Cardiac fibroblast (primary cell): ENCODE data around the gene PLA2G7.

ENCODE experiments used
- DNase-seq, 2 donors: peaks; one replicate each; pipeline versions ENCODE4 v3.0.0 to v3.0.0-alpha.2; 2010; ENCODE audit warnings: low read depth in 2 of 2
- H3K4me3 ChIP-seq, 2 donors: replicated peaks in 1 of 2; 1 replicate in 1 of 2; 2 replicates in 1 of 2; pipeline ENCODE4 v1.5.1; 2011; ENCODE audit warnings: low read depth in 2 of 2, low read length in 2 of 2, mild to moderate bottlenecking in 2 of 2, moderate library complexity in 1 of 2
- TF ChIP-seq, protein P1 (sequence below): IDR thresholded peaks from one replicate; pipeline ENCODE4 v1.5.1; 2011; ENCODE audit warnings: low read depth, mild to moderate bottlenecking, low read length, inconsistent platforms

PLA2G7 gene

DNA sequence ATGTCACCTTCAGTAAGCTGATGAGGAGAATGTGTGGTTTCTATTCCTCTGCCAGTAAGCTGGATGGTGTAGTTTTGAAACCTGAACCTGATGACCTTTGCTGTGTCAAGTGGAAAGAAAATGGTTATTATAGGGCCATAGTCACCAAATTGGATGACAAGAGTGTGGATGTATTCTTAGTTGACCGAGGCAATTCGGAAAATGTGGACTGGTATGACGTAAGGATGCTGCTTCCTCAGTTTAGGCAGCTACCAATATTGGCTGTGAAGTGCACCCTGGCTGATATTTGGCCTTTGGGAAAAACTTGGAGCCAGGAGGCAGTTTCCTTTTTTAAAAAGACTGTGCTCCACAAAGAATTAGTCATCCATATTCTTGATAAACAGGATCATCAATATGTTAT, 45.5 kb downstream of the PLA2G7 start:
- H3K4me3 ChIP-seq = no peak overlapping the region
- DNase-seq = no peak
- TF ChIP-seq, protein P1, sequence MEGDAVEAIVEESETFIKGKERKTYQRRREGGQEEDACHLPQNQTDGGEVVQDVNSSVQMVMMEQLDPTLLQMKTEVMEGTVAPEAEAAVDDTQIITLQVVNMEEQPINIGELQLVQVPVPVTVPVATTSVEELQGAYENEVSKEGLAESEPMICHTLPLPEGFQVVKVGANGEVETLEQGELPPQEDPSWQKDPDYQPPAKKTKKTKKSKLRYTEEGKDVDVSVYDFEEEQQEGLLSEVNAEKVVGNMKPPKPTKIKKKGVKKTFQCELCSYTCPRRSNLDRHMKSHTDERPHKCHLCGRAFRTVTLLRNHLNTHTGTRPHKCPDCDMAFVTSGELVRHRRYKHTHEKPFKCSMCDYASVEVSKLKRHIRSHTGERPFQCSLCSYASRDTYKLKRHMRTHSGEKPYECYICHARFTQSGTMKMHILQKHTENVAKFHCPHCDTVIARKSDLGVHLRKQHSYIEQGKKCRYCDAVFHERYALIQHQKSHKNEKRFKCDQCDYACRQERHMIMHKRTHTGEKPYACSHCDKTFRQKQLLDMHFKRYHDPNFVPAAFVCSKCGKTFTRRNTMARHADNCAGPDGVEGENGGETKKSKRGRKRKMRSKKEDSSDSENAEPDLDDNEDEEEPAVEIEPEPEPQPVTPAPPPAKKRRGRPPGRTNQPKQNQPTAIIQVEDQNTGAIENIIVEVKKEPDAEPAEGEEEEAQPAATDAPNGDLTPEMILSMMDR = no peak

DNA sequence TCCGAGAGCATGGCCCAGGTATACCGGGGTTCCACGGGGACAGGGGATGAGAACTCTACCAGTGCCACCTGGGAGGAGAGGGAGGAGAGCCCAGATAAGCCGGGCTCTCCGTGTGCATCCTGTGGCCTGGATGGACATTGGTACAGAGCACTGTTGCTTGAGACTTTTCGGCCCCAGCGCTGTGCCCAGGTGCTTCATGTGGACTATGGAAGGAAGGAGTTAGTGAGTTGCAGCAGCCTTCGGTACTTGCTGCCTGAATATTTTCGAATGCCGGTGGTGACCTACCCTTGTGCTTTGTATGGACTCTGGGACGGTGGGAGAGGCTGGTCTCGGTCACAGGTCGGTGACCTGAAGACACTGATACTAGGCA, 46.2 kb downstream of the PLA2G7 start:
- TF ChIP-seq, protein P1 = no peak
- no peak for DNase-seq
- no peak overlapping the region for H3K4me3 ChIP-seq

DNA sequence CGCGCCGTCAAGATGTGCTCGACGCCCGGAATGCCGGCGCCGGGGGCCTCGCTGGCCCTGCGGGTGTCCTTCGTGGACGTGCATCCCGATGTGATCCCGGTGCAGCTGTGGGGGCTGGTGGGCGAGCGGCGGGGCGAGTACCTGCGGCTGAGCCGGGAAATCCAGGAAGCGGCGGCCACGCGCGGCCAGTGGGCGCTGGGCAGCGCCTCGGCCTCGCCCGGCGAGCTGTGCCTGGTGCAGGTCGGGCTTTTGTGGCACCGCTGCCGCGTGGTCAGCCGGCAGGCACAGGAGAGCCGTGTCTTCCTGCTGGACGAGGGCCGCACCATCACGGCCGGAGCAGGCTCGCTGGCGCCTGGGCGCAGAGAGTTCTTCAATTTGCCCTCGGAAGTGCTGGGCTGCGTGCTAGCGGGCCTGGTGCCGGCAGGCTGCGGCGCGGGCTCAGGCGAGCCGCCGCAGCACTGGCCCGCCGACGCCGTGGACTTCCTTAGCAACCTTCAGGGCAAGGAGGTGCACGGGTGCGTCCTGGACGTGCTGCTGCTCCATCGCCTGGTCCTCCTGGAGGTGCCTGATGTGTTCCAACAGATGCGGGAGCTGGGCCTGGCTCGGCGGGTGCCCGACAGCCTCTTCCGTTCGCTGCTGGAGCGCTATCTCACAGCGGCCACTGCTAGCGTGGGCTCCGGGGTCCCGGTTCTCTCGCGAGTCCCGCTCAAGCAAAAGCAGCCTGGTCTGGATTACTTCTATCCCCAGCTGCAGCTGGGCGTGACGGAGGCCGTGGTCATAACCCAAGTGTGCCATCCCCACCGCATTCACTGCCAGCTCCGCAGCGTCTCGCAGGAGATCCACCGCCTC, 46.8 kb downstream of the PLA2G7 start:
- TF ChIP-seq, protein P1 = no peak
- H3K4me3 ChIP-seq = no peak overlapping the region
- no peak for DNase-seq

DNA sequence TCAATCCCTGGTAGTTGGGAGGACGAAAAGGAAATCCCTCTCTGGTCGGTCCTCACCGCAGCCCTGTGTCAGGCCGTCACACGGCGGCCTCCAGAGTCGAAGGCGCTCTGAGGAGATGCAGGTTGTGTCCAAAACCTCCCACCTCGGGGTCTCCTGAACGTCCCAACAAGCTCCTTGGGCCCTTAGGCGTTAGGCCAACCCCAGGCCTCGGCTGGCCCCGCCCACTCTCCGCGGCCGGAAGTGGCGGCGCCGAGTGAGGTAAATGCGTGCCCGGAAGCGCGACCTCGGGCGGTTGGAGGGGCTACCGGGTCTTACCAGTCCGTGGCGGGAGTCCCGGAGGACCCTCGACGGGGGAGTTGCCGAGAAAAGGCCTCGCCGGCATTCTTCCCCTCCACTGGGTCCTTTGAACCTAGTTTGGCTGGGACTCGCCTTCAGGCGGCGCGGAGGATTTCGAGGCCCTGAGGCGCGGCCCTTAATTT, 47.5 kb downstream of the PLA2G7 start, which contains the start of gene TDRD6:
TSS of gene TDRD6 (plus strand) at position 267 of the 479 bp plus-strand sequence. CDS start 244 bp downstream, outside the sequence.
- no peak within 1 kb of the TSS for H3K4me3 ChIP-seq
- no peak for DNase-seq
- TF ChIP-seq, protein P1 = no peak

DNA sequence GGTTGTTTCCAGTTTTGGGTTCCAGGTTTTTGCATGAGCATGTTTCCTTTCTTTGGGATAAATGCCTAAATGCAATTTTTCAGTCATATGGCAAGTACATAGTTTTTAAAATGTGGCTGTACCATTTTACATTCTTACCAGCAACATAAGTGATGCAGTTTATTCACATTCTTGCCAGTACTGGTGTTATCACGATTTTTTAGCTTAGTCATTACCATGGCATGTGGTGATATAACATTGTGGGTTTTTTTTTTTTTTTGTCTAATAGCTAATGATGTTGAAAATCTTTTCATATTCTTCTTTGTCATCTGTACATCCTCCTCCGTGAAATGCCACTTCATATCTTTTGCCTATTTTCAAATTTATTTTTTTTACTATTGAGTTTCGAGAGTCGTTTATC, 50.4 kb downstream of the PLA2G7 start:
- TF ChIP-seq, protein P1 = no peak
- H3K4me3 ChIP-seq = no peak overlapping the region
- peak; percentile 60 to 64 for DNase-seq

DNA sequence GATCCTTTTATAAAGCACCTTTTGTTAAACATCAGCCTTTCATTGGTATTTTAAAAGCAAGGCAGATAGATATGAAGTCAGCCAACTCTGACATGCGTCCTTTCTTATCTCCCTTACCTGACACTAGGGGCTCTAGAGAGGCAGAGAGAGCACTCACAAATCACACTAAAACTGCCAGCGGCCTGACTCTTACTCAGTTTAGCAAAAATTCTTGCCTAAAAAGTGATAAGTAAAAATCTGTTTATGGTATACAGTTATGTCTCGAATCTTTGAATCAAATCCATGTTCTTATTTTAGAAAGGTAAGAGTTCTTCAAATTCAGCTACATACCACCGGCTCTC, 57.9 kb downstream of the PLA2G7 start:
- DNase-seq = no peak
- no peak overlapping the region for H3K4me3 ChIP-seq
- TF ChIP-seq, protein P1 = peak; percentile 6
